HepG2 (cell line): ENCODE results near the gene PIAS3. TPM values are rescaled to one million over a fixed set of nuclear protein-coding genes. Genes with fewer than 3 reads are reported as not detected.

ENCODE experiments used
- ELF1 ChIP-seq: sonication (generic); formaldehyde crosslinking; IDR thresholded peaks from 2 replicates; pipeline ENCODE4 v1.4.0; 2020; ENCODE audit warnings: missing genetic modification reagents
- GATAD2A ChIP-seq: IDR thresholded peaks from 2 replicates; pipeline ENCODE4 v1.6.1; 2016
- GTF3A ChIP-seq: sonication (generic); formaldehyde crosslinking; conservative IDR thresholded peaks from 2 replicates; pipeline ENCODE4 v1.4.0; 2020; ENCODE audit warnings: mild to moderate bottlenecking, missing genetic modification reagents
- MAFG ChIP-seq: sonication (generic); formaldehyde crosslinking; IDR thresholded peaks from 2 replicates; pipeline ENCODE4 v1.5.1; 2020; ENCODE audit warnings: mild to moderate bottlenecking, missing genetic modification reagents
- NFKBIZ ChIP-seq: IDR thresholded peaks from 2 replicates; pipeline ENCODE4 v1.6.1; 2018; ENCODE audit warnings: missing genetic modification reagents, missing compliant biosample characterization
- RELA ChIP-seq: sonication (generic); formaldehyde crosslinking; IDR thresholded peaks from 2 replicates; pipeline ENCODE4 v1.4.0; 2020; ENCODE audit warnings: missing genetic modification reagents
- RXRA ChIP-seq: sonication (generic); formaldehyde crosslinking; IDR thresholded peaks from 2 replicates; pipeline ENCODE4 v1.5.1; 2020; ENCODE audit warnings: missing genetic modification reagents
- SRSF9 ChIP-seq: fragments of 200-400 bp; formaldehyde crosslinking; IDR thresholded peaks from 2 replicates; pipeline ENCODE4 v1.6.1; 2018; ENCODE audit warnings: borderline replicate concordance, mild to moderate bottlenecking, low read depth, low read length; ENCODE audit not compliant: insufficient read depth, poor library complexity, severe bottlenecking
- TRIM24 ChIP-seq: sonication (generic); formaldehyde crosslinking; IDR thresholded peaks from 2 replicates; pipeline ENCODE4 v1.8.0; 2022; ENCODE audit warnings: mild to moderate bottlenecking, missing genetic modification reagents
- ZFP36L2 ChIP-seq: sonication (generic); formaldehyde crosslinking; IDR thresholded peaks from 2 replicates; pipeline ENCODE4 v1.4.0; 2020; ENCODE audit warnings: missing genetic modification reagents
- ZNF180 ChIP-seq: sonication (generic); formaldehyde crosslinking; IDR thresholded peaks from 2 replicates; pipeline ENCODE4 v1.4.0; 2020; ENCODE audit warnings: low read depth, missing genetic modification reagents, borderline replicate concordance
- ZNF264 ChIP-seq: sonication (generic); formaldehyde crosslinking; IDR thresholded peaks from 2 replicates; pipeline ENCODE4 v1.4.0; 2020; ENCODE audit warnings: missing genetic modification reagents
- ZNF333 ChIP-seq: sonication (generic); formaldehyde crosslinking; IDR thresholded peaks from 2 replicates; pipeline ENCODE4 v1.4.0; 2020; ENCODE audit warnings: mild to moderate bottlenecking, missing genetic modification reagents, borderline replicate concordance
- ZNF468 ChIP-seq: sonication (generic); formaldehyde crosslinking; IDR thresholded peaks from 2 replicates; pipeline ENCODE4 v1.8.0; 2022; ENCODE audit warnings: mild to moderate bottlenecking, moderate library complexity, missing genetic modification reagents
- ZNF496 ChIP-seq: sonication (generic); formaldehyde crosslinking; IDR thresholded peaks from 2 replicates; pipeline ENCODE4 v1.8.1; 2023; ENCODE audit warnings: mild to moderate bottlenecking, moderate library complexity, missing genetic modification reagents; ENCODE audit not compliant: insufficient replicate concordance
- ZNF552 ChIP-seq: sonication (generic); formaldehyde crosslinking; IDR thresholded peaks from 2 replicates; pipeline ENCODE4 v1.9.0; 2022; ENCODE audit warnings: missing genetic modification reagents, mild to moderate bottlenecking, borderline replicate concordance
- ZNF564 ChIP-seq: sonication (generic); formaldehyde crosslinking; IDR thresholded peaks from 2 replicates; pipeline ENCODE4 v1.8.1; 2023; ENCODE audit warnings: mild to moderate bottlenecking, missing genetic modification reagents
- ZNF839 ChIP-seq: sonication (generic); formaldehyde crosslinking; IDR thresholded peaks from 2 replicates; pipeline ENCODE4 v1.4.0; 2020; ENCODE audit warnings: missing genetic modification reagents, mild to moderate bottlenecking, borderline replicate concordance
- polyA plus RNA-seq, 8 experiments: library from polyadenylated mRNA; depleted of rRNA in 3 of 8; stranded (reverse) in 7 of 8; unstranded in 1 of 8; fragments of >200 nt; fragmentation: Illumina TruSeq in 4 of 8; extraction: Trizol in 4 of 8; gene quantifications; 2 replicates each; pipeline versions ENCODE4 v1.2.1 to v1.2.3, GENCODE V29; 2011 to 2016; ENCODE audit warnings: low read depth in 4 of 8, missing spikeins in 1 of 8, mixed read lengths in 1 of 8; ENCODE audit not compliant: insufficient read depth in 1 of 8
- total RNA-seq, 5 experiments: library from RNA; depleted of rRNA; stranded (reverse); fragments of >200 nt; fragmentation: Illumina TruSeq; extraction: Trizol; gene quantifications; 2 replicates each; pipeline ENCODE4 v1.2.3, GENCODE V29; 2016; ENCODE audit warnings: low read depth in 1 of 5
- TF ChIP-seq, protein P1 (sequence below): sonication (generic); formaldehyde crosslinking; IDR thresholded peaks from 2 replicates; pipeline ENCODE4 v1.8.1; 2022; ENCODE audit warnings: mild to moderate bottlenecking, missing genetic modification reagents
- TF ChIP-seq, protein P2 (sequence below): sonication (generic); formaldehyde crosslinking; IDR thresholded peaks from 2 replicates; pipeline ENCODE4 v1.4.0; 2020; ENCODE audit warnings: mild to moderate bottlenecking, missing genetic modification reagents
- TF ChIP-seq, protein P3 (sequence below): sonication (generic); formaldehyde crosslinking; IDR thresholded peaks from 2 replicates; pipeline ENCODE4 v1.4.0; 2020; ENCODE audit warnings: low read depth, missing genetic modification reagents
- TF ChIP-seq, protein P4 (sequence below): IDR thresholded peaks from 2 replicates; pipeline ENCODE4 v1.6.1; 2016; ENCODE audit warnings: mild to moderate bottlenecking, missing biosample characterization, missing genetic modification reagents

Gene PIAS3
- total and polyA plus RNA-seq, 2 of the 13 experiments (the other 11 are each of a cell fraction or from before 2014, with no cell fraction given) = 3.7 to 8.0 TPM

DNA sequence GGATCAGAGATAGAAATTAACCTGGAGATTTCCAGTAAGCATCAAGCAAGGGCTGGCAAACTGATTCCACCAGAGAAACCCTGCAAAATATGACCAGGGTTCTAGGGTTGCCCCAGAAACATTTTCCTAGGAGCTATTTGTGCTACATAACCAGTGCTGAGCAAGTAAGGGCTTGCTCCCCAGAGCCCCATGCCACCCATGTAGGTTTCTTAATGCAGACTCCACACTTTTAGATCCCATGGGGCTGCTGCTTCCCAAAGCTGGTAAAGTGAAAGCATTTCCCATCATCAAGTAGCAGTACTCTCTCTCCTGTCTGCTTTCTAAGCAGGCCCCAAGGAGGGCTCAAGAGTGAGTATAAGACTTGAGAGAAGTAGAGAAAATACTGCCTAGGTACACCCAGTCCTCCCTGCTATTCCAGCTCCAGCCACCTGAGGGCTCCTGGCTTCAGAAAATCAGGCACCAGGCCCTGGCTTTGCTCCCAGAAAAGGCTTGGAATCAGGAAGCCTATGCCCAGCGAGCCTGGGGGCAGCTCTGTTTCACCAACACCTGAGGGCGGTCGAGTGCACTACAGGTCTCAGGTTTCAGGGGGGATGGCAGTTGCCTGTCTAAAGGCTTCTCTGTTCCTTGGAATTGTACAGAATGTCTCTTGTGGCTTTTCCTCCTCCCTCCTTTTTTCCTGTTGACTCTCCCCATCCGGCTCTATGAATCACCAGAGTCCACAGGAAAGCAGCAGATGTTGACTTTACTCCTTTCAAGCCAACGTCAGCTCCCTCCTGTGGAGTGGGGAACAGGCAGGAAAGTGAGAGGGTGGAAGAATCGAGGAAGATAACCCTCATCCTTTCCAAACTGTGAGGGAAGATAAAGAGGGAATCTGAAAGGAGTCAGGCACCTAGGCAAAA, 33.0 kb upstream of the PIAS3 start (continued):
- no peak for TF ChIP-seq ZNF180 (CRISPR knock-in tag)
- TF ChIP-seq RXRA = 0 out of 2 replicates have a peak, but pooled peaks have one; percentile 61
- TF ChIP-seq RELA (CRISPR knock-in tag) = 0 out of 2 replicates have a peak, but pooled peaks have one; percentile 23
- peak; percentile 95 for TF ChIP-seq GATAD2A (CRISPR knock-in tag)
- no peak for TF ChIP-seq MAFG
- TF ChIP-seq, protein P1, sequence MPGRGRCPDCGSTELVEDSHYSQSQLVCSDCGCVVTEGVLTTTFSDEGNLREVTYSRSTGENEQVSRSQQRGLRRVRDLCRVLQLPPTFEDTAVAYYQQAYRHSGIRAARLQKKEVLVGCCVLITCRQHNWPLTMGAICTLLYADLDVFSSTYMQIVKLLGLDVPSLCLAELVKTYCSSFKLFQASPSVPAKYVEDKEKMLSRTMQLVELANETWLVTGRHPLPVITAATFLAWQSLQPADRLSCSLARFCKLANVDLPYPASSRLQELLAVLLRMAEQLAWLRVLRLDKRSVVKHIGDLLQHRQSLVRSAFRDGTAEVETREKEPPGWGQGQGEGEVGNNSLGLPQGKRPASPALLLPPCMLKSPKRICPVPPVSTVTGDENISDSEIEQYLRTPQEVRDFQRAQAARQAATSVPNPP (CRISPR knock-in tag) = peak; percentile 34; the same call in 1 of the 2 replicates
- TF ChIP-seq ZFP36L2 (CRISPR knock-in tag) = no peak
- TF ChIP-seq ZNF333 (CRISPR knock-in tag) = no peak
- 0 out of 2 replicates have a peak, but pooled peaks have one; percentile 42 for TF ChIP-seq NFKBIZ
- TF ChIP-seq ZNF564 (CRISPR knock-in tag) = 0 out of 2 replicates have a peak, but pooled peaks have one; percentile 57
- TF ChIP-seq ZNF496 (CRISPR knock-in tag) = no peak
- no peak for TF ChIP-seq ZNF468
- TF ChIP-seq, protein P2, sequence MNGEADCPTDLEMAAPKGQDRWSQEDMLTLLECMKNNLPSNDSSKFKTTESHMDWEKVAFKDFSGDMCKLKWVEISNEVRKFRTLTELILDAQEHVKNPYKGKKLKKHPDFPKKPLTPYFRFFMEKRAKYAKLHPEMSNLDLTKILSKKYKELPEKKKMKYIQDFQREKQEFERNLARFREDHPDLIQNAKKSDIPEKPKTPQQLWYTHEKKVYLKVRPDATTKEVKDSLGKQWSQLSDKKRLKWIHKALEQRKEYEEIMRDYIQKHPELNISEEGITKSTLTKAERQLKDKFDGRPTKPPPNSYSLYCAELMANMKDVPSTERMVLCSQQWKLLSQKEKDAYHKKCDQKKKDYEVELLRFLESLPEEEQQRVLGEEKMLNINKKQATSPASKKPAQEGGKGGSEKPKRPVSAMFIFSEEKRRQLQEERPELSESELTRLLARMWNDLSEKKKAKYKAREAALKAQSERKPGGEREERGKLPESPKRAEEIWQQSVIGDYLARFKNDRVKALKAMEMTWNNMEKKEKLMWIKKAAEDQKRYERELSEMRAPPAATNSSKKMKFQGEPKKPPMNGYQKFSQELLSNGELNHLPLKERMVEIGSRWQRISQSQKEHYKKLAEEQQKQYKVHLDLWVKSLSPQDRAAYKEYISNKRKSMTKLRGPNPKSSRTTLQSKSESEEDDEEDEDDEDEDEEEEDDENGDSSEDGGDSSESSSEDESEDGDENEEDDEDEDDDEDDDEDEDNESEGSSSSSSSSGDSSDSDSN (CRISPR knock-in tag) = peak; percentile 45; the same call in 1 of the 2 replicates
- TF ChIP-seq GTF3A (CRISPR knock-in tag) = no peak
- TF ChIP-seq, protein P3, sequence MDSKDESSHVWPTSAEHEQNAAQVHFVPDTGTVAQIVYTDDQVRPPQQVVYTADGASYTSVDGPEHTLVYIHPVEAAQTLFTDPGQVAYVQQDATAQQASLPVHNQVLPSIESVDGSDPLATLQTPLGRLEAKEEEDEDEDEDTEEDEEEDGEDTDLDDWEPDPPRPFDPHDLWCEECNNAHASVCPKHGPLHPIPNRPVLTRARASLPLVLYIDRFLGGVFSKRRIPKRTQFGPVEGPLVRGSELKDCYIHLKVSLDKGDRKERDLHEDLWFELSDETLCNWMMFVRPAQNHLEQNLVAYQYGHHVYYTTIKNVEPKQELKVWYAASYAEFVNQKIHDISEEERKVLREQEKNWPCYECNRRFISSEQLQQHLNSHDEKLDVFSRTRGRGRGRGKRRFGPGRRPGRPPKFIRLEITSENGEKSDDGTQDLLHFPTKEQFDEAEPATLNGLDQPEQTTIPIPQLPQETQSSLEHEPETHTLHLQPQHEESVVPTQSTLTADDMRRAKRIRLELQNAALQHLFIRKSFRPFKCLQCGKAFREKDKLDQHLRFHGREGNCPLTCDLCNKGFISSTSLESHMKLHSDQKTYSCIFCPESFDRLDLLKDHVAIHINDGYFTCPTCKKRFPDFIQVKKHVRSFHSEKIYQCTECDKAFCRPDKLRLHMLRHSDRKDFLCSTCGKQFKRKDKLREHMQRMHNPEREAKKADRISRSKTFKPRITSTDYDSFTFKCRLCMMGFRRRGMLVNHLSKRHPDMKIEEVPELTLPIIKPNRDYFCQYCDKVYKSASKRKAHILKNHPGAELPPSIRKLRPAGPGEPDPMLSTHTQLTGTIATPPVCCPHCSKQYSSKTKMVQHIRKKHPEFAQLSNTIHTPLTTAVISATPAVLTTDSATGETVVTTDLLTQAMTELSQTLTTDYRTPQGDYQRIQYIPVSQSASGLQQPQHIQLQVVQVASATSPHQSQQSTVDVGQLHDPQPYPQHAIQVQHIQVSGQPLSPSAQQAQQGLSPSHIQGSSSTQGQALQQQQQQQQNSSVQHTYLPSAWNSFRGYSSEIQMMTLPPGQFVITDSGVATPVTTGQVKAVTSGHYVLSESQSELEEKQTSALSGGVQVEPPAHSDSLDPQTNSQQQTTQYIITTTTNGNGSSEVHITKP (CRISPR knock-in tag) = peak; percentile 75; the same call in 1 of the 2 replicates
- no peak for TF ChIP-seq ZNF552 (CRISPR knock-in tag)
- TF ChIP-seq ZNF839 (CRISPR knock-in tag) = no peak
- TF ChIP-seq TRIM24 (CRISPR knock-in tag) = no peak
- TF ChIP-seq, protein P4, sequence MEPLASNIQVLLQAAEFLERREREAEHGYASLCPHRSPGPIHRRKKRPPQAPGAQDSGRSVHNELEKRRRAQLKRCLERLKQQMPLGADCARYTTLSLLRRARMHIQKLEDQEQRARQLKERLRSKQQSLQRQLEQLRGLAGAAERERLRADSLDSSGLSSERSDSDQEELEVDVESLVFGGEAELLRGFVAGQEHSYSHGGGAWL (CRISPR knock-in tag) = 0 out of 2 replicates have a peak, but pooled peaks have one; percentile 46
- no peak; the same call in 1 of the 2 replicates for TF ChIP-seq ZNF264 (CRISPR knock-in tag)
- no peak for TF ChIP-seq SRSF9
- TF ChIP-seq ELF1 (CRISPR knock-in tag) = peak; percentile 89
